ENCODE results near the gene CAPZB.

CAPZB gene

DNA sequence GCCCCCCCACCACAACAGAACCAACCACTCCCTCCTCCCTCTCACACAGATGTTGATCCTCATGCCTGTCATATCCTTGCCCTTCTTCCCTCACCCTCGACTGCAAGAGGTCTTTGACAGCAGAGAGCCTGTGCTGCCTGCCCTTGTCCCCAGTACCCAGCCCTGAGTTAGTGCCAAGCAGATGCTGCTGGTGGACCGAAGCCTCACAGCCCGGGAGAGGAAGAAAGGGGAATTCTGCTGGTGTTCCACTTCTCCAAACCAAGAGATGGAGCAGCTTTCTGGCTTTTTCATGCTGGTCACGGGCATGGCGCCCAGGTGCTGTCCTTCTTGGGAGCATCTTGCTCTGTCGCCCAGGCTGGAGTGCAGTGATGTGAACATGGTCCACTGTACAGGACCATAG is 104.1 kb downstream of the CAPZB start:
- DNase-seq = no peak

DNA sequence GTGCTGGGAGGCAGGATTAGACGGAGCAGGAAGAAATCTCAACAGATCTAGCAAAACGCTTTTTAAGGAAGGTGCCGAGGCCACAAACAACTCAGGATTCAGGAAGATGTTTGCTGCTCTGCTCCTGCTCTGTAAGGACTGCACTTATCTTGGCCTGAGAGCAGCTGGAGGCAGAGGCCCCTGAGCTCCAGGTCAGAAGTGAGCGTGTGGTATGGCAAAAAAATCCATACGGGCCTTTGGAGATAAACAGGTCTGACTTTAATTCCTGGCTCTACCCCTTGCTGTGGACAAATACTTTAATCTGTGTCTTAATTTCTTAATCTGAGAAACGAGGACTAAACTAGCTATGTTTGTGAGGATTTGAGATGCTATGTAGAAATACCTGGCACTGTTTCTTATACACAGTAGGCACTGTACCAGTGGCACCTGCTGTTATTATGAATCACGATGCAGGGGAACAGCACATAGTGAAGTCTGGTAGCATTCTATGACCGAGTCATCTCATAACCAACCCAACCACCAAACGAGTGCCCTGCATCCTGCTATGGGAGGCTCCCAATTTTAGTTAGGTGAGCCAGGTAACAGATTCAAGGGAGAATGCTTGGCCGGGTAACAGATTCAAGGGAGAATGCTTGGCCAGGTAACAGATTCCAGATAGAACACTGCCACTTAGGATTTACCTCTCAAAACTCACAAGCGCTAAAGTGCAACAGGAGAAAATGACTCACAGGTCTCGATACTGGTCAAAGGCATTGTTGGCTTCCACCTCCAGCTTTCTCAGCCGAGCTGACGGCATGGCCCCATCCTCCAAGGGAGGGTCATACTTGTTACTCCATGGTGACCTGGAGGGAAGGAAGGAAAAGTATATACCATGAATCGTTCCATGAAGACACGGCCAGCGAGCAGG is 107.3 kb downstream of the CAPZB start:
- DNase-seq = no peak

DNA sequence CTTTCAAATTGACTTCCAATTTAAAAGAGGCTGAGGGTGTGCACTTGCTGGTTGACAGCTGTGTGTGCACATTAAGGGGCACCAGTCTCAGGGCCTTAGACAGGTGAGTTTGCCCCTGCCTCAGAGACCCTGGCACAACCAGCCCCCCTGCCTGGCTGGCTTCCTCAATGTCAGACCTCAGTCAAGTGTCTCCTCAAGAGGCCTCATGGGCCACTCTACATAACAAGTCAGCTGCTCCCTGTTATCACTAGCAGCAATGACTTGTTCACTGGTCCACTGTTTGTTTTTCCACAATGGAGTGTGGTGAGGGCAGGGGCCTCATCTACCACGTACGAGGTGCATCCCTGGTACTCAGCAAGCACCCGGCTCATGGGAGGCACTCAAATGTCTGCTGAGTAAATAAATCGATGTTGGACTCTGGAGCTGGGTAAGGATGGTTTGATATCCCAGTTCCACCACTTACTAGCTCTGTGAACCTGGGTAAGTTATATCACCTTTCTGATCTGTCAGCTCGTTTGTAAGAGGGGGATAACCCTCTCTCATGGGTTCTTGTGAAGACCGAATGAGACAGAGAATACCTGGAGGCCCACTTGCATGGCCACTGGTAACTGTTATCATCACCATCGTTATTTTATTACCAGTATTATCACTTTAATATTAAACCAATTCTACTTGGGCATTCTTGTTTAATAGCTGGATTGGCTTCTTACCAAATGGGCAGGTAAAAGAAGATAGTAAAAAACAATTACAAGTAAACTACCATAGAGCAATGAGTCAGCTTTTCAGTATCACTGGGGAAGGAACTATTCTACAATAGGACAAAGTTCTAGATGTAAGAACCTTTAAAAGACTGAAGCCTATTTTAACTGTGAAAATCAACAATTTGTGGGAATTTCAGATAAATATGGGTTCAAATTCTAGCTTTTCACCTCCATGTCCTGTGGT is 108.6 kb downstream of the CAPZB start:
- no peak for DNase-seq

DNA sequence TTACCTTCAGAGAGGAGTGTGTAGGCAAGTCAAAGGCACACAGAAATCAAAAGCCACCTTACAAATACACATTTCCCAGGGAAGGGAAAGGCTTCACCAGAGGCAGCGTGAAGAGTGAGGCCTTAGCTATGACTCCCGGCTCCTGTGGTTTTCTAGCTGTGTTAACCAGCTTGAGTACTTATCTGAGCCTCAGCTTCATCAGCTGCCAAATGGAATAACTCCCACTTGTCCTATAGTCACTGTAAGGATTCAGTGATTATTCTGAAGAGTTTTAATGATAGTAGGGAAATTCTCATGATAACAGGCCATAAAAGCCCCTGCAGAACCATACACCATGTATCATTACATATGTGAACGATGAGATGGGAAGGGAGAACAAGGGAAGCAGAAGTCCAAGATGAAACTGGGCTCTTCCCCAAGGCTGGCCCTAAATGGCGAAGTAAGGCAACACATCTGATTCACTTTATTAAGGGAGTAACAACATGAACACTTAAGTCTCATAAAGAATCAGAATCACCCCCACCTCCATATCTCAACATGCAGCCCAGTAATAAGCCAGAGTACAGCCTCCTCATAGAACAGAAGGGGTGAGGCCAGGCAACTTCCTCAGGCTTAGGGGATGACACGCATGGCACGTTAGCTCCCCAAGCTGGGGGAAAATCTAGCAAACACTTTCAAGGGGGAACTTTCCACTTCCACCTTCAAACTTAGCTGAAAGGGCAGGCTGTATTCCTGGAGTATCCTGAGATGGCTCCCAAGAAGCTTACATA is 109.5 kb downstream of the CAPZB start:
- DNase-seq = no peak

DNA sequence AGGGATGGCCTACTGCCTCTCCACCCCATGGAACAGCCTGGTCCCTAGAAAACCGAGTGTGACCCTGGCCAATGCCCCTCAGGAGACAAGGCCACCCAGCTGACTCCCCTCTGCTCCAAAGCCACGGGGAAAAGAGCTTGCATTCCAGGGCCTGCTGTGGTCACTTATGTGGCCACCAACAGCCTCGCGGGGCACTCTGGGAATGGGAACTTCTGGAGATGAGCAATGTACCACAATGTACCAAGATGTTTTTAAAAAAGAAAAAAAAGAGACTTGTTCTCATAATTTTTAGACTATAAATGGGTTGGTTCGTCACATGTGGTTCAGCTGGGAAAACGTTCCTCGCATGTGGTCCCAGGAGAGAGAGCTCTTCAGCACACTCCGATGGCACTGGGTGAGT is 110.4 kb downstream of the CAPZB start:
- DNase-seq = no peak

DNA sequence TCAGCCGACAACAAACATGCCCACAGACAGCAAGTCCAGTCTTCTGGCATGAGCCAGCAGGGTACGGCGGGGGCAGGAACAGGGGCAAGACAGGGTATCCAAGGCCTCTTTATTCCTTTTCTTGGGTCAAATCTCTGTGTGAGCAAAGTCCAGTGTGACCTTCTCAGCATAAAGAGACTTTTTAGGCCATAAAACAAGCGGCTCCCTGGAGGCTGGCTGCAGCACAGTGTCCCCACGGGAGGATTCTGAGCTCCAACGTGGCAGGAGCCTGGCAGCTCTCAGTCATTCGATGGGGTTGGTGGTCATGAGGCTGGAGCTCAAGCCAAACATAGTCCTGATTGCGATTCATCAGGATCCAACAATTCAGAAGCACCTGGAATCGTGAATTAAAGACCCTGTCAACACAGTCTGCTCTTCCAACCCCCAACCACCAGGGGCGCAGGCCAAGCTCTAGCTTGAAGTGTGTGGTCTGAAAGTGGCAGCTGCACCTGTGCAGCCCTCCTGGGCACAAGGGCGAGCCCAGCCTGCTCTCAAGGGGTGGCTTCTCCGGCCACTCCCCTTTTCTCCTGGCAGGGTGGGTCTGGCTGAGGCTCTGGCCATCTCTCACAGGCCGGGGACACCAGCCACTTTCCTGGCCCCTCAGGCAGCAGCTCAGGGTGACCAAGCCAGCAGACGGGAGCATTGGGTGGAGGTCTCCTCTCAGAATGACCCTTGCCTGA is 111.1 kb downstream of the CAPZB start:
- DNase-seq = no peak

DNA sequence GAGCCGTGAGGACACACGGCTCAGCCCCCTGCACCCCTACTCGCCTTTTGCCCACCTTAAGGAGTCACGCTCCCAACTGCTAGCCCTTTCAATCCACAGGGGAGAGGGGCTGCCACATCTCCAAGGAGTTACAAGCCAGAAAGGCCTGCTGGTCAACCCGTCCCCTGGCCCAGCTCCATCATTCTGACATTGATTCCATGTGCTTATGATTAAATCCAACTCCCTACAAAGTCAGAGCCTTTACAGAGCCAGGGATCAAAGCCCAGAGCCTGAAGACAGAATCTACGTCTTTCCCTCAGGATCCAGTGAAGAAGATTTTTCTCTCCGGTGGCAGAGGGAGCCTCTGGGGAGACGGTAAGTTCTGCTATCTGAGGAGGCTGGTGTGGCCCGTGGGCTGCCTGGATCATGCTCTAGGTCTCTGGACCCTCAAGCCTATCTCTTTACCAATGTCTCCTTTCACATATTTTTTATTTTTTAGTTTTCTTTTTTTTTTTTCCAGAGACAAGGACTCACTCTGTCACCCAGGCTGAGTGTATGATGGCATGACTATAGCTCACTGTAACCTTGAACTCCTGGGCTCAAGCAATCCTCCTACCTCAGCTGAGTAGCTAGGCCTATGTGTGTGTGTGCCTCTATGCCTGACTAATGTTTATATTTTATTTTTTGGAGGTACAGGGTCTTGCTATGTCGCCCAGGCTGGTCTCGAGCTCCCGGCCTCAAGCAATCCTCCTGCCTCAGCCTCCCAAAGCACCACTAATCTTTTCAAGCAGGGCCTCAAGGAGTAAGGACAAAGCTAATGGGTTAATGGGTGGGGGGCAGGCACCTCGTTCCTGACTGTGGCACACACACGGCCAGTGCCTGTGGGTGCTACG is 111.9 kb downstream of the CAPZB start:
- no peak for DNase-seq

DNA sequence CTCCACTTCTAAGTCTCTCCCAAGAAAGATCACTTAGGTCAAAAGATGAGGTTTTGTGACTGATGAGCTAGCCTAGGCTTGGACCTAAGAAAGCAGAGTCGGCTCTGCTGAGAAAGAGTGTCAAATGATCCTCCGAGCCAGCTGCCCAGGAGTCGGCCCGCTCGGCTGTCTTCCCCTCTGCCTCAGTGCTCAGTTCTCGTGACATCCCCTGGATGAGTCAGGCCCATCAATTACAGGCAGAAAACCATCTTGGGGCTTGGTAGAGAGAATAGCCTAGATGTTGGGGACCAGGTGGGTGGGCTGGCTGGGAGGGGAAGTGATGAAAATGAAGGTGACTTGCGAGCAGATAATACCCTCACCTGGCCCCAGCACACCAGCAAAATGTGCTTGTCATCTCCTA is 112.7 kb downstream of the CAPZB start:
- DNase-seq = no peak

DNA sequence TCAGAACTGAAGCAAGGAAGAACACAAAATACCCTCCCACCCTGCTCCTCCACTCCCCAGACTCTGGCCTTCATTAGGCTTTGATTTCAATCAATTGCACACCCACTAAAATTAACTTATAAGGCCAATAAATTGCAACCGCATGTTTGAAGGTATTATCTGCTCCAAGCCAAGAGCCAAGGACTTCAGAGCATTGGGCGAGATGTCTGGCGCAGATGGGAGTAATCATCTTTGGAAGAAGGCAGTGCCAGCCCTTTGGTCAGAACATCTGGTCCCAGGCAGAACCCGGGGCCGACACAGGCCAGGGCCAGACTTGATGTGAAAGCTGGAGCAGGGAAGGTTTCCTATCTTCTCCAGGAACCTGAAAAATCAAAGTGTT is 113.2 kb downstream of the CAPZB start:
- no peak for DNase-seq

DNA sequence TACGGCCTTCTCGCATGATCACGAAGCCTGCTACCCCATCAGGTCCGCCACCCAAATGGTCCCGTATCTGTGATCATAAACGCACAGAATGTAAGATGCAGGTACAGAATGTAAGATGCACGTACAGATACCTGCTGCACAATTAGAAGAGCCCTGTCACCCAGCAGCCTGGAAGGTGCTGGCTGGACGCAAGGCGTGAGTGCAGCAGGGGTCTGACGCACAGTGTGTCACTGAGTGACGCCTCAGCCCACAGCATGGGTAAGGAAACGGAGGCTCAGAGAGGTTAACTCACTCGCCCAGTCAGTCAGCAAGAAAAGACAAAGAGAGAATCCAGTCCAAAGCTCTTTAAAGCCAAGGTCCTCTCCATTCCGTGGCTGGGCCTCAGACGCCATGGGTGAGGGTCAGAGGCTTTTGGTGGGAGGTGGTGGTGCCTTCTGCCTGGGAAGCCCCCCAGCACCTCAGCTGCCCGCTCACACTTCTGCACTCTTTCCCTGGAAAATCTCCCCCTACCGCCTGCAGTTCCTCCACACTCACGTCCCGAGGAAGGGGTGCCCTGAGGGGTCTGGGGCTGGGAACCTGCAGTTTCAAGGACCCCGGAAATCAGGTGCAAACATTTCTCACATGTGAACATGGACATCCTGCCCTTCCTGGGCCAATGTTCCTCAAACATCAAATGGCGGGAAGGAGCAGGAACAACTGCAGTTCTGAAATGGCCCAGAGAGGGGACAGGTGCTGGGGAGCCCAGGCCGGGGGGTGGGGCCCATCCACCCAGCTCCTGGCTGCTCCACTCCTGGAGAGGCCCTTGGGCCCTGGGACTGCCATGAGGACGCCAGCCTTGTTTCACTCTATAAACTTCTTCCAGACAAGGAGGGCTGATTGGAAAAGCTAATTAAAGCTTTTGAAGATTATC is 113.9 kb downstream of the CAPZB start:
- DNase-seq = no peak

DNA sequence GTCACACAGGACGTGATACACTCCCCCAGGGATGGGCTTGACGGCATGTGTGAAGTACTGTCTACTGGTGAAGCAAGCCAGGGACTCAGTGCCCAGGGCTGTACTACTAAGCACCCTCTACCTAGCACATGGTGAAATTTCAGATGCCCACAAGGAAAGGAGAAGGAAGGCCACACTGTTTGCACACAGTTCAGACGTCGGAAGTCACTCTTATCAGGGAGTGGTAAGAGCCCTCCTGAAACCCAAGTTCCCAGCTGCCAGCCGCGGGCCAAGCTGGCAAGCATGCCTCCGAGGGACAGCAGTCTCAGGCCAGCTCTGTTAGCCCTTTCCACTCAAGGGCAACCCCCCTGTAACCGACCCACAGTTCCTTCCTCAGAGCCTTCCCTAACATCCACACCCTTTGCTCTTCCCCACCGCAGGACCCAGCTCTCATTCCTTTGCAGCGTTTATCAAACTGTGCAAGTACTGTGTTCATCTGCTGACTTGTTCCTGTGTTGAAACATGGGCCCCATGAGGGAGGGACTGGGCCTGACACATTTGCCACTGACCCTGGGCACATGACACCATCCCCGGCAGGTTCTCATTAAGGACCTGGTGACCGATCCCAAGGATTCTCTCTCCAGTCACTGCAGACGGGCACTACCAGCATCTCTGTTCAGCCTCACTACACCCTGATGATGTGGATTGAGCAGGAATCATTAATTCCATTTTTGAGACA is 114.7 kb downstream of the CAPZB start:
- no peak for DNase-seq

DNA sequence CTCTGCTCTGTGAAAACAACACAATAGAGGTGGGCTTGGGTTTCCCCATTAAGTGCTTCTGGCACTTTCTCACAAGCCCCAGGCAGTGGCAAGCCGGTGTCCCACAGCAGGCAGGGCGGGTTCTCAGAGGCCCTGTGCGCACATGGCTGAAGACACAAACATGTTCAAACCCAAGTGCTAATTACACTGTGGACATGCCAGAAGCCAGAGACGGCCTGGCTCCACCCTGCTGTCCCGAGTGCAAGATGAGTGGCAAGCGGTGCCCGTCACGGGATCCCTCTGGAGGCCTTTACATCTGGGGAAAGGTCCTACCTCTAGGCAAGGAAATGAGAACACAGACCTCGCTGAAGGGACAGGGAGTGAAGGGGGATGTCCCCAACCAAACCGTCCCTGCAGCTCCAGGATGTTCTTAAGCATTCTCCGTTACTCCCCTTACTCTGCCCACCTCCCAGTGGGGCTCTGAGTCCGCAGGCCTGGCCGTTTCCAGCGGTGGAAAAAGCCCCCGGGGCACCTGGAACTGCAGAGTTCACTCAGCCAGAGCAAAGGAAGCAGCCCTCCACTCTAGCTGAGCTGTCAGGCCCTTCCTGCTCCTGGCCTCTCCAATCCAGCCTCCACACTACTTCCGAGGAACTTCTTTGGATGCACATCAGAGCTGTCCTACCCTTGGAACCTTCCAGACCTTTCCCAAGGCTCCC is 115.8 kb downstream of the CAPZB start:
- DNase-seq = no peak

DNA sequence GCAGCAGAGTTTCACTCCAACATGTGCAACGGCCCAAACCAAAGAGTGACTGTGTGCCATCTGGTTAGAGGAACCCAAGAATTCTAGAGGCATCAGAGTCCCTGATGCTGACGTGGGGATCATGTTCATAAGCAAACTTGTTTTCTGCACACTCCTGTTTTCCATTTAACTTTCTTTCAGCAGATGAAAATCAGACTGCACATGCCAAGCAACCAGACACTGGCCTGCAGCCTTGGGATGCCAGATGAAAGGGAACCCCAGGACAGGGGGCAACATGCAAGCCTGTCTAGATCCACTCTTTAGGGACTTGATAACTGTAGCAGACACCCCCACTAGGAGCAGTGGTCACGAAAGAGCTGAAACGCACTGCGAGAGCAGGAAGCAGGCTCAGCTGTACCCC is 116.4 kb downstream of the CAPZB start:
- DNase-seq = no peak

DNA sequence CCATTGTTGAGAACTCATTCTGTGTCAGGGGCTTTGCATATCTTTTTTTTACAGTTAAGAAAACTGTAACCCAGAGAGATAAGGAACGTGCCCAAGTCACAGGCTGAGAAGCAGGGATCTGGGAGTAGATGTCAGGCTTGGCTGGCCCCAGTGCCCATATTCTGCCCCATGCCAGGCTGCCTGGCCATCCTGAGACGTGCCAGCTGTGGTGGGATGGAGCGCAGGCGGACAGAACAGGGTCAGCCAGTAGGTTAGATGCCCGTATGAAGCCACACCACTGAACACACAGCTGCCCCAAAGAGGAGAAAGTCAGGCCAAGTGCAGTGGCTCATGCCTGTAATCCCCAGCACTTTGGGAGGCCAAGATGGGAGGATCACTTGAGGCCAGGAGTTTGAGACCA is 117.3 kb downstream of the CAPZB start:
- DNase-seq = no peak

DNA sequence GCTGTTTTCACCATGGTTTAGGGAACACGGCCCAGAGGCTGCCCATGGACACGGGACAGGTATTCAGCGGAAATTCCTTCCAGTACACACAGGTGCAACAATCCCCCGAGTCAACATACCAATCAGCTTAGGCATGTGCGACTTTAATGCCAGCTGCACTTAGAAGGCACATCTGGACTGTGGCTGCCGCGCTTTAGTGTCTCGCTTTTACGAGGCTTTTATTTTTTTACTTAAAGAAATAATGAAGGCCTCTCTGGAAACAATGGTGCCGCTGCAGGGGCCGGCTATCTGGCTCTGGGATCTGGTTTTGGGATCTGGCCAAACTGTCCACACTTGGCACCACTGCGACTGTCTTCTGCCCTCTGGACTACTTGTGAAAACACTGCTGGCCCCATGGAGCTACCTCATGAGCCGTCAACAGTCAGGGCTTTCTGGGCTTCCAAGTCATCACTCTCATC is 117.7 kb downstream of the CAPZB start:
- DNase-seq = no peak

DNA sequence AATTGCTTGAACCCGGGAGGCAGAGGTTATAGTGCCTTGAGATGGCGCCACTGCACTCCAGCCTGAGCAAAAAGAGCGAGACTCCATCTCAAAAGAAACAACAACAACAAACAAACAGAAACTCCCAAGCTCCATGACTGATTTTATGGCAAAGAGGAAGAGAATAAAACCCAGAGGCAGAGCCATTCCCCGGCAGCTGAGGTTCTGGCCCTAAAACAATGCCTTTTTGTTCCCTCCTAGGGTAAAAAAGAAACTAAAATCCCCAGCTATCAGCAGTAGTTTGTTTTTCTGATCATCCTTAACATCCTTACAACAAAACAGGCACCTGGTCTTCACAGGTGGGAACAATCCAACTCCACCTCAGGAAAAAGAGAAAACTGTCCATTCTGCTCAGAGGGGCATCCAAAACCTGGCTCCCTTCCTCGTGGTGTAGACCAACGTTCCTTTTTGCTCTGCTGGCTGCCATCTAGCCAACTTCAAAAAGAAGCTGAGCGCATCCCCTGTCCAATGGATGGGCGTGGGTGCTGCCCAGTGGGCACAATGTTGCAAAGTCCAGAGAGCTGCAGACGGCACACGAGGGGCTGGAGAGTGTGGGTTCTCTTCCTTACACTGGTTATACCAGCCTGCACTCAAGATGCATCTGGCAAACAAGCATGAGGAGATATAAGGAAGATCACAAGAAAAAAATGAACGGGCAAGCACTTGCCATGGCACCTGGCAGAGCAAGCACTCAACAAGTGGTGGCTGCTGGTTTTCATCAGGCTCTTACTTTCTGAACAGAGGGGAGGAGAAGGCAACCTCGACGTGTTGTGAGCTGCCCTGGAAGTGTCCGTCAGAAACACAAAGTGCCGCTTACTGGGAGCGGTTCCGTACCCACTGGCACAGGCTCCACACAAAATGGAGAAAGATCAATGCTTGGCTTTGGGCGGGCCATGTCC is 118.5 kb downstream of the CAPZB start:
- no peak for DNase-seq

DNA sequence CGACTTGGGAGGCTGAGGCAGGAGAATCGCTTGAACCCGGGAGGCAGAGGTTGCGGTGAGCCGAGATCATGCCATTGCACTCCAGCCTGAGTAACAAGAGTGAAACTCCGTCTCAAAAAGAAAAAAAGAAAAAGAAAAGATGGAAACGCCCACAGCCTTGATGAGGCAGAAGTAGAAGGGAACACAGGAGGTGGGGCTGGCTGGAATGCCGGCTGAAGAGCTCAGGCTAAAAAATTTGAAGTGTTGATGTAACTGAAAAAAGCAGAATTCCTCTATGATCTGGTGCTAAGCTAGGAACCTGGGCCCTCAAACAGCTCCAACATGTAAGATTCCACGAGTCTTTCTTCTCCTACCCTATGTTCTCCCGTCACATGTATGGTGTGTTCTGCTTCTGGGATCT is 119.6 kb downstream of the CAPZB start:
- no peak for DNase-seq
